ENCODE results near the gene CDH13.

GRCh38 chr16:82628088-82628423 lies 1.3 kb downstream of the CDH13 start:
- TF ChIP-seq CTCF (conservative IDR thresholded peaks at IDR 0.05; ENCODE audit: low read length) (no peak), EZH2phosphoT487 (IDR thresholded peaks at IDR 0.05; ENCODE audit: borderline replicate concordance, low read depth, low read length) (no peak)

Measured in OCI-LY7 (cell line).